ENCODE results near the gene MKX.

Gene MKX

GRCh38 chr10:27646604-27647175 lies 98.9 kb downstream of the MKX start:
- no peak for DNase-seq (ENCODE audit: low spot score)

GRCh38 chr10:27646194-27646593 lies 99.4 kb downstream of the MKX start:
- DNase-seq (ENCODE audit: low spot score): no peak

- no peak for DNase-seq (ENCODE audit: low spot score)
These were observed 101.2 kb downstream of the MKX start for GRCh38 chr10:27644307-27644939.

DNA sequence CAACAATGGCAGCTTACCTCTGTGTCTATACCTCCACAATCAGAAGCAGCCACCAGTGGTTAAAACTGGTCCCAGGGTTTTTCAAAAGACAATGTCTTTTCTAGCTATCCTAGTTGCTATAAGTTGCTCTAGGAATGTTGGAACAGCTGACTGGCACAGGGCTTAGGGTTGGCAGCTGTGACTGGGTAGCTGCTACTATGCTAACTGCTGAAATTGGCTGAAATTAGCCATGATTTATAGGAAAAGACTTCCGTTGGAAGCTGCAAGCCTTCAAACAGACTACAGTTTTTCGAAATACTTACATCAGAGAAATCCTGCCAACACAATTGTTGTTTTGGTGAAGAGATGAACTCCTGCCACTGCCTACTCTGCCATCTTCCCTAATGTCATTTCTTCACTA lies 102.3 kb downstream of the MKX start:
- DNase-seq (ENCODE audit: low spot score): no peak

GRCh38 chr10:27642023-27642589 lies 103.5 kb downstream of the MKX start:
- DNase-seq (ENCODE audit: low spot score): no peak

- no peak for DNase-seq (ENCODE audit: low spot score)
These were observed 107.4 kb downstream of the MKX start for GRCh38 chr10:27638071-27638750.

GRCh38 chr10:27637601-27638000 lies 108.0 kb downstream of the MKX start:
- DNase-seq (ENCODE audit: low spot score): no peak

- DNase-seq (ENCODE audit: low spot score): no peak
These were observed 108.8 kb downstream of the MKX start for GRCh38 chr10:27636816-27637215.

DNA sequence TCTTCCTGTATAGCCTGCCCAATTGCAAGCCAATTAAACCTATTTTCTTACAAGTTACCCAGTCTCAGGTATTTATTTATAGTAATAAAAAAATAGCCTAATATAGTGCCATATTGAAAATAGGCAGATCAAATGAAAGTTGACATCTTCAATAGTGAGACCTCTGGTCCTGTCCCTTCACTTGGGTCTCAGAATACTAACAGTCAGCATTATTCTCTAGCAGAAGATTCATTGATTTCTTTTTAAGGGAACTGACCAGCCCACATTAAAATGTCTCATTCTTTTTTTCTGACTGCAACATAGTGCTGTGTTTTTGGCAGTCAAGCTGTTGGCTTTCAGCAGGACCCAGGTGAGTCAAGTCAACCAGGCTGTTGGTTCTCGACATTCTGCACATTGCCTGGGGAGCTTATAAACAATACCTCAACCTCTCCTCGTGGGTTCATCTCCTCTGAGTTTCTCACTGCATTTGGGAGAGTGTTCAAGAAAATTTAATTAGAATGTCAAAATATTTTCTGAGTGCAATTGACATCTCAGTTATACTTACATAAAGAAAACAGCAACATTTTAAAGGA lies 109.8 kb downstream of the MKX start:
- no peak for DNase-seq (ENCODE audit: low spot score)

DNA sequence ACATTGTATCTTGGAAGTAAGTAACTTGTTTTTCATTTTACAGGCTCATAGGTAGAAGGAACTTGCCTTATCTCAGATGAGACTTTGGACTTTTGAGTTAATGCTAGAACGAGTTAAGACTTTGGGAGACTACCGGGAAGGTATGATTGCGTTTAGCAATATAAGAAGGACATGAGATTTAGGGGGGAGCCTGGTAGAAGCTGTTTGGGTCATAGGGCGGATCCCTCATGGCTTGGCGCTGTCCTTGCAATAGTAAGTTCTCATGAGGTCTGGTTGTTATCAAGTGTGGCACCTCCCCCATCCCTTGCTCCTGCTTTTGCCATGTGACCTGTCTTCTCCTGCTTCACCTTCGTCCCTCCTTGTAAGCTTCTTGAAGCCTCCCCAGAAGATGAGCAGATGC lies 110.3 kb downstream of the MKX start:
- no peak for DNase-seq (ENCODE audit: low spot score)

- DNase-seq (ENCODE audit: low spot score): no peak
These were observed 117.0 kb downstream of the MKX start for GRCh38 chr10:27628621-27629020.

DNA sequence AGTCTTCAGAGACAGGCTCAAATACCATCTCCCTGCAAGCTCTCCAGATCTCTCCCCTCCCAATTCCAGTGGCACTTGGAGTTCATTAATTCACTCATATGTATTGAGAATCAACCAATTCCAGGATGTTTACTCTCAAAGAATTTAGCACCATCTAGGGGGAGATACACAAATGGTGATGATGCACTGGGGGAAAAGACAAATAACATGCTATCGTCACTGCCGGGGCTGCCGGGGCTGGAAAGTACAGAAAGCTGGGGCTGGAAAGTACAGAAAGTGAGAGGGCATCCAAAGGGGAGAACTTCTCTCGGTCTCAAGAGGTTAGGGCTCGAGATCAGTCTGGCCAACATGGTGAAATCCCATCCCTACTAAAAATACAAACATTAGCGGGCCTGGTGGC lies 118.7 kb downstream of the MKX start:
- no peak for DNase-seq (ENCODE audit: low spot score)

- DNase-seq (ENCODE audit: low spot score): no peak
These were observed 120.0 kb downstream of the MKX start for GRCh38 chr10:27625452-27626211.

DNA sequence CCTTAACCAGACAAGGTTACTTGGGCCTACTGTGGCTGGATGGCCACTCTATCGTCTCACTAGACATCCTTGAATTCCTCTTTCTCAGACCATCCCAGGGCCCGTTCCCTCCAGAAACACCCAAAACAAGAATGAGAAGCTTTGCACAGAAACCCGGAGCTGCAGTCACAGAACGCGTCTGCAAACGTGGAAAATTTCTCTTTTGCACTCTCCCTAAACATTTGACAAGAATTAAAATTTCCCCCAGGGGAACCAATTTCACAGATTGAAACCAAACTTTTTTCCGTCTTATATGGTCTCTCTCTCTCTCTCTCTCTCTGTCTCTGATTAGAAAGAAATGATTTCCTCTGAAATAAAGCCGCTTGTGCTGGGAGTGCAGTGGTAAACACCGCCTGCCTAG lies 120.7 kb downstream of the MKX start:
- DNase-seq (ENCODE audit: low spot score): no peak

Measured in cerebellar cortex (tissue), 1 donor.